ENCODE measurements around the gene PCDHA10.

The PCDHA10 gene

DNA sequence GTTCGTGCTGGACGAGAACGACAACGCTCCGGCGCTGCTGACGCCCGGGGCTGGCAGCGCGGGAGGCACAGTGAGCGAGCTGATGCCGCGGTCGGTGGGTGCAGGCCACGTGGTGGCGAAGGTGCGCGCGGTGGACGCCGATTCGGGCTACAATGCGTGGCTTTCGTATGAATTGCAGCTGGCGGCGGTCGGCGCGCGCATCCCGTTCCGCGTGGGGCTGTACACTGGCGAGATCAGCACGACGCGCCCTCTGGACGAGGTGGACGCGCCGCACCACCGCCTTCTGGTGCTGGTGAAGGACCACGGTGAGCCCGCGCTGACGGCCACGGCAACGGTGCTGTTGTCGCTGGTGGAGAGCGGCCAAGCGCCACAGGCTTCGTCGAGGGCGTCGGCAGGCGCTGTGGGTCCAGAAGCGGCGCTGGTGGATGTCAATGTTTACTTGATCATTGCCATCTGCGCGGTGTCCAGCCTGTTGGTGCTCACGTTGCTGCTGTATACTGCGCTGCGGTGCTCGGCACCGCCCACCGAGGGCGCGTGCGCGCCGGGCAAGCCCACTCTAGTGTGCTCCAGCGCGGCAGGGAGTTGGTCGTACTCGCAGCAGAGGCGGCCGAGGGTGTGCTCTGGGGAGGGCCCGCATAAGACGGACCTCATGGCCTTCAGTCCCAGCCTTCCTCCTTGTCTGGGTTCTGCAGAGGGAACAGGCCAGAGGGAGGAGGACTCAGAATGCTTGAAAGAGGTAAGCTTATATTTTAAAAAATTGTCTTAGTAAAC lies 28.4 kb downstream of the PCDHA10 start:
- no peak for DNase-seq

DNA sequence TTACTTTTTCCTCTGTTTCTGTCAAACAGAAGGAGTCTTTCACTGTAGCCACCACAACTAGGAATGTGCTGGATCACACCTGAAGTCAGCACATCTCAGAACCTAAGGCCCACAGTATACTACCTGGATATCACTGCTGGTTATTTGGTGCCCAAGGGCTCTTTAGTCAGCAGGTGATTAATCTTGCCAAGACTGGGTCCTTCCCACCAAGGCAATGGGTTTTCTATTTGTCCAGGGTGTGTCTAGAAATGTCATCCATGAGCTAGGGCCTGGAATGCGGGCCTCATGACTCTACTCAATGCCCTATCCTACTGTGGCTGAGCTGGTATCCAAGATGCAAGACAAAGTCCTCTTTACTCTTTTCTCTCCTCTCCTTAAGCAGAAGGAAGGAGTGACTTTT lies 60.6 kb downstream of the PCDHA10 start:
- no peak for DNase-seq
